Measurements from ENCODE around the gene ING5. TPM values are rescaled to one million over a fixed set of nuclear protein-coding genes. Genes with fewer than 3 reads are reported as not detected.
A peak's percentile ranks its signal among the peaks of the same experiment; 100 is the strongest.

Gene ING5
- total and polyA plus RNA-seq, 2 donors (not counting 3 experiments of a cell fraction or from before 2014, with no cell fraction given) = 24.5 to 33.4 TPM

GRCh38 chr2:241652722-241653121, 49.1 kb upstream of the ING5 start:
- H3K4me3 ChIP-seq (replicated peaks in 1 of 3; ENCODE audit: insufficient read depth in 1 of 3, low read depth in 1 of 3, low read length in 3 of 3) = no peak overlapping the region
- DNase-seq (ENCODE audit: low read depth, low spot score) (no peak), FAIRE-seq (no peak)
- no peak overlapping the region for H3K9ac ChIP-seq (replicated peaks; ENCODE audit: extremely low read depth, insufficient read depth, low read length)
- H3K4me2 ChIP-seq (ENCODE audit: insufficient read depth, low read length) = no peak overlapping the region
- H4K20me1 ChIP-seq (replicated peaks; ENCODE audit: control insufficient read depth, extremely low read depth, insufficient read depth, low read length) = no peaks in the 10 kb centered on the region
- peaks cover 21% of the 10 kb centered on the region for H3K79me2 ChIP-seq (ENCODE audit: control insufficient read depth, insufficient read depth, low read length)
- peaks cover 16 to 38% of the 10 kb centered on the region in 2 experiments for H3K36me3 ChIP-seq (ENCODE audit: control insufficient read depth in 2 of 2, extremely low read depth in 1 of 2, insufficient read depth in 2 of 2, low read length in 2 of 2)
- no peak for TF ChIP-seq EZH2 (IDR thresholded peaks at IDR 0.05; ENCODE audit: borderline replicate concordance, low read depth, low read length, severe bottlenecking)
- no peak for TF ChIP-seq MAX (IDR thresholded peaks at IDR 0.05; ENCODE audit: insufficient read depth, insufficient read length)
- TF ChIP-seq GATA2 (IDR thresholded peaks at IDR 0.05; ENCODE audit: insufficient read depth, insufficient read length, low read depth, low read length) = no peak
- H3K27me3 ChIP-seq (ENCODE audit: control insufficient read depth in 2 of 2, insufficient read depth in 2 of 2, low read length in 2 of 2) = no peaks in the 10 kb centered on the region
- intact Hi-C loops (cut with micrococcal nuclease) = no loop called here
- H2AFZ ChIP-seq (ENCODE audit: low read depth, low read length) = no peak overlapping the region
- no peaks in the 10 kb centered on the region for H3K9me3 ChIP-seq (replicated peaks; ENCODE audit: control insufficient read depth, insufficient read depth, low read length)
- H3K9me1 ChIP-seq (replicated peaks; ENCODE audit: control insufficient read depth, extremely low read depth, insufficient read depth, low read length) = no peaks in the 10 kb centered on the region
- H3K4me1 ChIP-seq (ENCODE audit: control insufficient read depth, extremely low read depth, insufficient read depth, low read length) = no peaks in the 10 kb centered on the region
- dilution Hi-C loops (cut with MboI; ENCODE audit: extremely low pct_ligation_motif_present, low sequenced_read_pairs) = no loop called here
- POLR2A ChIA-PET = no interaction called here
- H3K27ac ChIP-seq (ENCODE audit: insufficient read depth, low read depth, low read length) = no peak overlapping the region
- no TSS peak for BruUV-seq (replicated peaks)
- CTCF ChIA-PET = no interaction called here

- Histone ChIP-seq H3K9ac (replicated peaks; ENCODE audit: extremely low read depth, insufficient read depth, low read length) (no peak overlapping the region), H3K36me3 (ENCODE audit: control insufficient read depth in 2 of 2, extremely low read depth in 1 of 2, insufficient read depth in 2 of 2, low read length in 2 of 2) (peaks cover 16 to 41% of the 10 kb centered on the region in 2 experiments), H3K9me1 (replicated peaks; ENCODE audit: control insufficient read depth, extremely low read depth, insufficient read depth, low read length) (no peaks in the 10 kb centered on the region), H2AFZ (ENCODE audit: low read depth, low read length) (no peak overlapping the region), H3K4me2 (ENCODE audit: insufficient read depth, low read length) (no peak overlapping the region), H3K79me2 (ENCODE audit: control insufficient read depth, insufficient read depth, low read length) (peaks cover 18% of the 10 kb centered on the region), H3K9me3 (replicated peaks; ENCODE audit: control insufficient read depth, insufficient read depth, low read length) (no peaks in the 10 kb centered on the region), H3K27ac (ENCODE audit: insufficient read depth, low read depth, low read length) (no peak overlapping the region), H3K4me1 (ENCODE audit: control insufficient read depth, extremely low read depth, insufficient read depth, low read length) (no peaks in the 10 kb centered on the region), H3K27me3 (ENCODE audit: control insufficient read depth in 2 of 2, insufficient read depth in 2 of 2, low read length in 2 of 2) (no peaks in the 10 kb centered on the region), H4K20me1 (replicated peaks; ENCODE audit: control insufficient read depth, extremely low read depth, insufficient read depth, low read length) (no peaks in the 10 kb centered on the region), H3K4me3 (replicated peaks in 1 of 3; ENCODE audit: insufficient read depth in 1 of 3, low read depth in 1 of 3, low read length in 3 of 3) (no peak overlapping the region)
- TF ChIP-seq CTCF (IDR thresholded peaks at IDR 0.05; ENCODE audit: extremely low read depth in 1 of 2, insufficient read depth in 1 of 2, low read depth in 1 of 2, low read length in 2 of 2) = no peak
- no peak for TF ChIP-seq JUN (IDR thresholded peaks at IDR 0.05; ENCODE audit: borderline replicate concordance, insufficient read depth, insufficient read length, low read depth)
- TF ChIP-seq POLR2AphosphoS5 (IDR thresholded peaks at IDR 0.05; ENCODE audit: insufficient read depth, low read depth, low read length) = no peak
- no peak for TF ChIP-seq GATA2 (IDR thresholded peaks at IDR 0.05; ENCODE audit: insufficient read depth, insufficient read length, low read depth, low read length)
- no peak for TF ChIP-seq FOS (IDR thresholded peaks at IDR 0.05; ENCODE audit: borderline replicate concordance, insufficient read depth, low read length)
- TF ChIP-seq MYC (IDR thresholded peaks at IDR 0.05; ENCODE audit: low read depth, low read length) = no peak
- no peak for TF ChIP-seq MAX (IDR thresholded peaks at IDR 0.05; ENCODE audit: insufficient read depth, insufficient read length)
- TF ChIP-seq EZH2 (IDR thresholded peaks at IDR 0.05; ENCODE audit: borderline replicate concordance, low read depth, low read length, severe bottlenecking) = no peak
- no peak for TF ChIP-seq POLR2A (IDR thresholded peaks at IDR 0.05; ENCODE audit: low read depth, low read length)
- intact Hi-C loops (cut with micrococcal nuclease) (no loop called here), dilution Hi-C loops (cut with MboI; ENCODE audit: extremely low pct_ligation_motif_present, low sequenced_read_pairs) (no loop called here)
- no TSS peak for BruUV-seq (replicated peaks)
- DNase-seq (ENCODE audit: low read depth, low spot score) (no peak), FAIRE-seq (peak; percentile 49)
- ChIA-PET POLR2A (no interaction called here), CTCF (no interaction called here)
These were observed 48.6 kb upstream of the ING5 start for GRCh38 chr2:241653210-241653750.

Measured in endothelial cell of umbilical vein (primary cell).